ENCODE measurements around the gene ARVCF. TPM values are rescaled to one million over a fixed set of nuclear protein-coding genes. Genes with fewer than 3 reads are reported as not detected.

The ARVCF gene
- total and polyA plus RNA-seq, 2 of the 8 experiments (the other 6 are each of a cell fraction or from before 2014, with no cell fraction given) = 31.0 to 43.2 TPM

- DNase-seq (ENCODE audit: low read depth in 1 of 2, low spot score in 2 of 2) = no peak
- Histone ChIP-seq H3K56ac (replicated peaks; ENCODE audit: insufficient read length, low read depth, low read length) (no peak overlapping the region), H2BK5ac (ENCODE audit: low read depth, low read length) (no peak overlapping the region), H2BK120ac (replicated peaks; ENCODE audit: low read depth, low read length) (no peak overlapping the region), H4K91ac (replicated peaks; ENCODE audit: insufficient read length, low read length) (peak overlapping the region; percentile 62), H4K20me1 (replicated peaks in 1 of 2; ENCODE audit: control insufficient read depth in 1 of 2, insufficient read depth in 2 of 2, low read length in 2 of 2) (peaks cover 2% of the 10 kb centered on the region in 2 experiments), H3K79me2 (ENCODE audit: control insufficient read depth in 1 of 2, insufficient read depth in 2 of 2, low read length in 2 of 2) (no peaks in the 10 kb centered on the region), H2AFZ (ENCODE audit: low read length) (no peak overlapping the region), H3K4ac (replicated peaks; ENCODE audit: insufficient read length, low read depth, low read length) (no peak overlapping the region), H3K18ac (ENCODE audit: extremely low read depth, low read length) (no peak overlapping the region), H3K4me3 (ENCODE audit: extremely low read depth in 1 of 4, insufficient read depth in 2 of 4, low read depth in 3 of 4, low read length in 4 of 4) (no peak overlapping the region), H3K4me1 (replicated peaks in 1 of 4; ENCODE audit: control insufficient read depth in 3 of 4, insufficient read depth in 4 of 4, low read length in 3 of 4) (peaks cover 4 to 31% (median 18%) of the 10 kb centered on the region in 4 experiments), H3K23ac (ENCODE audit: insufficient read length) (no peak overlapping the region), H3K4me2 (ENCODE audit: insufficient read depth in 1 of 2, low read depth in 2 of 2, low read length in 2 of 2) (no peak overlapping the region), H3K36me3 (ENCODE audit: control insufficient read depth in 2 of 4, insufficient read depth in 4 of 4, low read length in 3 of 4) (no peaks in the 10 kb centered on the region), H3K9ac (replicated peaks in 1 of 4; ENCODE audit: extremely low read depth in 1 of 4, low read depth in 3 of 4, low read length in 3 of 4) (no peak overlapping the region; a peak in 1 of 7 replicates), H3K9me3 (ENCODE audit: insufficient read depth in 2 of 2, low read depth in 1 of 2, low read length in 1 of 2) (no peaks in the 10 kb centered on the region), H4K8ac (ENCODE audit: extremely low read depth, insufficient read depth, low read length) (no peak overlapping the region; the same call in 1 of the 2 replicates), H2BK12ac (ENCODE audit: low read depth, low read length) (peak overlapping the region; percentile 43; the same call in 1 of the 2 replicates), H3K14ac (ENCODE audit: insufficient read length) (no peak overlapping the region), H4K5ac (ENCODE audit: insufficient read length, low read depth, low read length) (no peak overlapping the region), H3K27me3 (replicated peaks in 1 of 4; ENCODE audit: control insufficient read depth in 3 of 4, extremely low read depth in 1 of 4, insufficient read depth in 3 of 4, low read length in 3 of 4) (no peaks in the 10 kb centered on the region), H3K23me2 (ENCODE audit: low read depth, low read length) (peaks cover 6% of the 10 kb centered on the region; the same call in 1 of the 2 replicates), H2AK5ac (ENCODE audit: low read depth, low read length) (0 out of 2 replicates have a peak overlapping the region, but pooled peaks have one; percentile 13), H3K27ac (ENCODE audit: low read depth, low read length) (no peak overlapping the region), H3K79me1 (ENCODE audit: low read depth, low read length) (peaks cover 3% of the 10 kb centered on the region), H2BK20ac (ENCODE audit: low read length) (no peak overlapping the region), H2BK15ac (ENCODE audit: low read length) (no peak overlapping the region)
- ChIA-PET CTCF (ENCODE audit: partially characterized antibody) (interaction anchor here (0.6 to 4.3 kb wide), 5 partner anchors 12 to 1918 kb away, joined by 3 to 25 read pairs (median 4); no protein-coding TSS in a partner anchor), POLR2A (ENCODE audit: partially characterized antibody) (interaction anchor here (1.1 kb wide), 1 partner anchor 12 kb away, joined by 4 read pairs; no protein-coding TSS in a partner anchor)
- no peak for TF ChIP-seq NANOG (IDR thresholded peaks at IDR 0.05; ENCODE audit: insufficient read depth, low read depth, low read length, poor library complexity, severe bottlenecking)
- no peak for TF ChIP-seq KDM4A (IDR thresholded peaks at IDR 0.05; ENCODE audit: low read depth, low read length, severe bottlenecking)
- no peak for TF ChIP-seq SP4 (IDR thresholded peaks at IDR 0.05; ENCODE audit: low read length)
- TF ChIP-seq TAF7 (optimal IDR thresholded peaks at IDR 0.05; ENCODE audit: borderline replicate concordance, low read depth, low read length) = no peak
- TF ChIP-seq JUND (IDR thresholded peaks at IDR 0.05; ENCODE audit: low read length) = no peak
- TF ChIP-seq CTBP2 (IDR thresholded peaks at IDR 0.05; ENCODE audit: borderline replicate concordance, insufficient read depth, insufficient read length, low read length) = no peak
- no peak for TF ChIP-seq ATF3 (IDR thresholded peaks at IDR 0.05; ENCODE audit: insufficient read depth, low read depth, low read length)
- TF ChIP-seq TCF12 (IDR thresholded peaks at IDR 0.05; ENCODE audit: low read depth, low read length) = no peak
- no peak for TF ChIP-seq TBP (IDR thresholded peaks at IDR 0.05; ENCODE audit: low read depth, low read length)
- TF ChIP-seq CEBPB (IDR thresholded peaks at IDR 0.05; ENCODE audit: low read depth, low read length) = no peak
- no peak for TF ChIP-seq E2F6 (IDR thresholded peaks at IDR 0.05)
- no peak for FAIRE-seq
- WGBS, 2 experiments (ENCODE audit: extremely low coverage in 1 of 2, insufficient coverage in 1 of 2, insufficient read length in 1 of 2, insufficient replicate concordance in 2 of 2, low coverage in 1 of 2, low lambda C conversion rate in 2 of 2, missing lambda C conversion rate in 1 of 2) = 87% methylated on average over 11 of the region's 12 CpGs; no CpG with 5 or more reads in 1 of the 2 experiments
Observed at GRCh38 chr22:19996694-19997384, 19.8 kb downstream of the ARVCF start.
